NCI-H526 treated with DMSO at 0.1 percent for 48 hours (cell line): Measurements from ENCODE around the gene LHFPL2.

Experiments
- DNase-seq: peaks from one replicate; lab custom pipeline; 2025; lab: John Stamatoyannopoulos, UW

LHFPL2 gene

DNA sequence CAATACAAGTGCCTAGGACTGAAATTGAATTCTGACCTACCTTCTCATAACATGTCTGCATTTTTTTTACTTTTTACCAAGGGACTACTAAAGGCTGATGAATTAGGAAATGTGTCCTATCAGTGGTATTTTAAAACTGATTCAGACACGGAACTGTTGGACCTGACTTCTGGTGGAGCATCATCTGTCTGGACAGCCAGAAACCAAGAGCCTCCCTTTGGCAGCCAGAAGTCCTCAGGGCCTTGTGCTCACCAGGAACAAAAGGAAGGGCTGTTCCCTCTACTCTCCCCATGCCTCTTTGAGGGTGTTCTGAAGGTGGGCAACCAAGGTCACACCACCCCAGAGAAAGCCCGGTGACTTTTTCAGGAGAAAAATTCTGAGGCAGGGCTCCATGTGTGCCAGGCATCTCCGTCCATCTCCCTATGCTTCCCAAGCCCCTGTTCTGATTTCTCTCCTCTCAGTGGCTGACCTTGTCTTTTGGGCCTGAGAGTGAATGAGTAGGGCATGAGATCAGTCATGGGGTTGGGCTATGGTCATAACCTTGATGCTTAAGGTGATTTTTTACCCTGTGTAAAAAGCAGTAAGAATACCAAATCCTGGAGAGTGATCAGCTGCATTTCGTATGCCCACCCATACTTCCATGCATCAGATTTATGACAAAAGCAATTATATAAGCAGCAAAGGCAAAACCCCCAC lies 144.5 kb downstream of the LHFPL2 start:
- no peak for DNase-seq

- no peak for DNase-seq
Measured at GRCh38 chr5:78501411-78502352, 146.9 kb downstream of the LHFPL2 start.

DNA sequence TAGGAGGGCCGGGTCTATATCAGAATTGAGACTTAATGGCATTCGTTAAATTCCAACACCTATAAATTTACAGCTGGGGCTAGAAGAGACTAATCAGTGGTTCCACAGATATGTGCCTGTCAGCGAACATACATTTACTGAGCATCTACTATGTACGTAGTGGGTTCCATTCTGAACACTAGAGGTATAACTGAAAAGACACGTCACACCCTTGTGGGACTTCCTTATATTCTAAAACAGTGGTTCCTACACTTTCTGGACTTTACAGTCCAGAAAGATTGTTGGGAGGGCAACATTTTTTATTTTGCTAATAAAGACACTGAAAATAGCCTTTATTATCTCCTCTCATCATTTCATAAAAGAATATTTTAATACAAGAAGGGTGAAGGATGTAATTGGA lies 147.7 kb downstream of the LHFPL2 start:
- DNase-seq = no peak

DNA sequence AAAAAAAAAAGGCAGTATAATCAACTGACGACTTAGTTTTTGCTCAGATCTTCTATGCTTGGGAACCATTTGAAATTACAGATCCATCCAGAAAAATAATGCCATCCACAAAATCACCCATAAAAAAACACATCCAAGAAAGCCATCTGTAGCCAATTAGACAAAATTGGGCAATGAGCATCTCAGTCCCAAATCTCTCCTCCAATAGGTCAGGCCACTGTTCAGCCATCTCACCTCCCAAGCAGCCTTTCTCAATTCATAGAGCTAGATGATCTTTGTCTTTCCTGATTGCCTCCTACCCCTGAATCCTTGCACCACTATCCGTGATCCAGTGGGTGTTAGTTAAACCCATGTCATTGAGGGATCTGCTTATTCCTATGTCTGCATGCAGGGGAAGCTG lies 148.5 kb downstream of the LHFPL2 start:
- no peak for DNase-seq

GRCh38 chr5:78499485-78499884 lies 149.1 kb downstream of the LHFPL2 start:
- no peak for DNase-seq

DNA sequence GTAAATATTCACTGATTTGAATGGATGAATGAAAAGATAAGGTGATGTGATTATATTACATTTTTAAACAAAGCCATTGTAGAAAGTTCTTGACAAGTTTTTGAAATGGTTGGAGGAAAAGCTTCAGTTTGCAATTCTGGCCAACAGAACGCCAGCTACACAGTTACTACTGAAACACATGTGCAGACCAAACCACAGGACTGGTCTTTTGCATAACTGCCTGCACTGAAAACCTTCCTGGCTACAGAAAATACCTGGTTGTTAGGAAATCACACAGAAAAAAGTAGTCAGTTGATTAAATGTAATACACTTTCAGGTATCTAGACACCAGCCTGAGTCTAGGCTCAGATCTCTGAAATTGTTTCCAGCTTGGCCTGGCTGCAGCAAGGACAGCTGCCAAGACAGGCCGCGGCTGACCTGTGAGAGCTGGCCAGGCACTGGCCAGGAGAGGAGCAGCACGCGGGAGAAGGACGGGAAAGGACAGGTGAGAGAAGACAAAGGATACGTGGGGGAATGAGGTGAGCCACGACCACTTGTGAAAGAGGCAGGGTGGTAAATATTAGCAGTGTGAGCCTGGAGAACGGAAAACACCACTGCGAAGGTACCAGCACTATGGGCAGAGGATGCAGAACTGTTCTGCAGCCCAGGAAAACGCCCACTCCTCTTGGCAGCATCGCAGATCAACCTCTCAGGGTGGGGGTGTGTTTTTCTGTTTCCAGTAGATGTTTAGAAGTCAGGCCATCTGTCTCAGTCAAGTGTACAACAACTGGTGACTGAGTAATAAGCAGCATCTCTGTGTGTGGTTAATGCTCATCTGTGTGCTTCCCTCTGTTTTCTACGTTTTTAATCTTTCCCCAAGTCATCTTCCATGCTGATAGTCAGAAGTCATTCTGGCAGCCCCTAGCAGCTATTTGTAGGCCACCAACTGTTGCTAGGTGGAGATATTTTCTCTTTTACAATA lies 150.7 kb downstream of the LHFPL2 start:
- DNase-seq = peak; percentile 23

GRCh38 chr5:78496373-78496772 lies 152.2 kb downstream of the LHFPL2 start:
- DNase-seq = no peak

DNA sequence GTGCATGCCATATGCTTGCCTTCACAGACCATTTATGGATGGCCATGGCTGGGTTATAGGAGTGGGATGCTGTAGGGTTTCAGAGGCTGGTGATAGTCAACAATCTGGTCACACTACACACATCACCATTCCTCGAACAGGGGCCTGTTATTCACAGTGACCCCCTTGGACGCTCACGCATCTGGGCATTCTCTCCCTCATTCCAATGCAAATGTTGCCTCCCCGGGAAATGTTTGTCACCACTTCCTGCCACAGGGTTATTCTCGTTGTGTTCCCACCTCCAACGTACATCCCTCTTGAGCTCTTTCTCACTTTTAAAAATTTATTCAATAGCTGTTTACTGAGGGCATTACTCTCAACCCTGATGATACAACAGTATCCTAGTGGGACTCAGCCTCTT lies 152.8 kb downstream of the LHFPL2 start:
- DNase-seq = no peak

GRCh38 chr5:78492650-78493049 lies 155.9 kb downstream of the LHFPL2 start:
- no peak for DNase-seq

GRCh38 chr5:78492224-78492623 lies 156.3 kb downstream of the LHFPL2 start:
- DNase-seq = no peak

GRCh38 chr5:78490709-78491485 lies 157.7 kb downstream of the LHFPL2 start:
- no peak for DNase-seq

DNA sequence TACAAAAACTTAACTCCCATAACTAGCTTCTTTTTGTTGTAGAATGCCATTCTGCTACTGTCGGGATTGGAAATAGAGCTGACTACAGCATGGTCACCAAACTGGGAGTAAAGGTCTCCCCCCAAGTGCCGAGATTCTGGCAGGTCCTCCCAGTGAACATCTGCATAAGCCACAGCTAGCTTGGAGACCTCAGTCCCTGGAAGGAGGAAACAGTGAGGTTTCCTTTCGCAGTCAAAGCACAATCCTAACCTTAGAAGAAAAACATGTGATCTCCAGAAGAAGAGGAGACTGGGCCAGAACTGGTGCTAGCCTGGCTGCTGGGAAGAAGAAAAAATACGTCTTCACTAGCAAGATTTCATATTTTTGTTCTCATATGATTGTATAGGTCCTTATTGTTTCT lies 160.7 kb downstream of the LHFPL2 start:
- no peak for DNase-seq

- DNase-seq = no peak
Measured at GRCh38 chr5:78486218-78486617, 162.4 kb downstream of the LHFPL2 start.

- DNase-seq = peak; percentile 17
Measured at GRCh38 chr5:78483809-78484521, 164.6 kb downstream of the LHFPL2 start.

- no peak for DNase-seq
Measured at GRCh38 chr5:78482948-78483347, 165.6 kb downstream of the LHFPL2 start.

DNA sequence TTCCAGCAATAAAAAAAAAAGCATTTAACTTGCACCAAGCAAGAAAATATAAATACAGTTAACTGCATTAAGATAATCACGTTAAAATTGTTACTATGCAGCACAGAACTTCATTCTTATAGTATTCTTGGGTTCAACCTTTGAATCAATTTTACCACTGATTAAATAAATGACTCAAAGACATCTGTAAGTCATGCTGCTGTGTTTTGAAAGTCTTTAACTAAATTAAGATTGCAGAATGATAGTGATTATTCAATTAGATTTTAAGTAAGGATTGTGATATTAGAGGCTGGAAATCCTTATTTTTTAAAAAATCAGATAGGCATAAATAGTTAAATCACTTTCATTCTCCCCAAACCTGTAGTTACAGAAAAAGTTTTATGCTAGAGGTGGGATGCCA lies 171.8 kb downstream of the LHFPL2 start:
- no peak for DNase-seq

- no peak for DNase-seq
Measured at GRCh38 chr5:78475370-78475769, 173.2 kb downstream of the LHFPL2 start.

GRCh38 chr5:78473751-78474150 lies 174.8 kb downstream of the LHFPL2 start:
- no peak for DNase-seq

DNA sequence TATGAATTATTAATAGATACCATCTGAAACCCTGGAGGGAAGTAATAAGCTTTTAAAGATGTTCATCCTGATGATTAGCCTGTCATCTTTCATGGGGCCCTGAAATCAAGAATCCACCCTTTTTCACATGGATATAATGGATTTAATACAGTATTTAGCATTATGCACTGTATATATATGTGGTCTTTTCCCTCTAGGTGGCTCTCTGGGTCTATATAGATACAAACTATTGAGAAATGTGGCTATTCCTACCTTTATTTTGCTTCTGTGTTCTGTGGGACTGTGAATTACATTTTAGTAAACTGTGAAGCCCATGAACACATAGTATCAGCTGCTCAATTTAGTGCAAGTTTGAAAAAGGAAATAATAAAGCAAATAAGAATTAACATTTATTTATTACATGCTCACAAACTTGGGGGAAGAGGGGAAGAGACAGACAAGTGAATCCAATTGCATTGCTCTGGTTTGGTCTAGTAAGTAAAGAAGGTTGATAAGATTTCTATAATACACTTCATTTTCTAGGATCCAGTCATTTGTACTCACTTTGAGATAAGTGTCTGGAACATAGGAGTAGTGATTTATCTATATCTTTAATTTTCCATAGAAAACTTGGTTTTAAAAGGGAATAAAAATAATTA lies 176.0 kb downstream of the LHFPL2 start:
- no peak for DNase-seq

GRCh38 chr5:78471896-78472295 lies 176.7 kb downstream of the LHFPL2 start:
- DNase-seq = no peak
